Activated naive CD4-positive, alpha-beta T cell (primary cell): ENCODE results near the gene TEX36.
"Not testable (repeated sequence)": the region's sequence is repeated elsewhere in the genome, so short reads cannot be mapped to it uniquely, and the experiment has no call there.

ENCODE experiments used
- DNase-seq, 4 experiments: peaks; one replicate each; lab custom pipeline; 2025; lab: John Stamatoyannopoulos, UW

The TEX36 gene, protein sequence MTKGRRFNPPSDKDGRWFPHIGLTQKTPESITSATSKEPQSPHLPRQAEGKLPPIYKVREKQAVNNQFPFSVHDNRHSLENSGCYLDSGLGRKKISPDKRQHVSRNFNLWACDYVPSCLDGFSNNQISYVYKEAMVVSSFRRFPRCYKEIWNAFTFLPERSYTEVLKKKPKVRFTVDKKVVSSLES

GRCh38 chr10:125683063-125683462 lies at the start of gene TEX36:
TSS of gene TEX36 (minus strand) at chr10:125683163. CDS start at chr10:125682989, 174 bp downstream.
- DNase-seq = no peak

DNA sequence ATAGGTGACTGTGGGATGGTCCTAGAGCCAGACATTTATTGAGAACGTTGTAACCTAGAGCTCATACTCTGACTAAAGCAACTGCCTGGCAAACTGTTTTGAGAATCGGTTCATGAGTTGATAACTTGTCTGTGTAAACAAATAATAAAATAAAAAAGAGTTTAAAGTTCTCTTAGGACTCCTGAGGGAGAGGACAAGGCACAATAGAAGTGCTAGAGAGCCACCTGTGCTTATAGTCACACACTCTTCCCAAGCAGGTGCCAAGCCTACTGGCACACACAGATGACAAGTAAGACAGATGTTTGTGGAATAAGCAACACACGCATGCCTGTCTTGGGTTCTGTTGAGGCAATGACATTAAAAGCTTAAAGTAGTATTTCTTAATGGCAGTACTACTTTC lies 44.5 kb upstream of the TEX36 start:
- no peak for DNase-seq

- no peak for DNase-seq
Measured at GRCh38 chr10:125726914-125727313, 44.0 kb upstream of the TEX36 start.

DNA sequence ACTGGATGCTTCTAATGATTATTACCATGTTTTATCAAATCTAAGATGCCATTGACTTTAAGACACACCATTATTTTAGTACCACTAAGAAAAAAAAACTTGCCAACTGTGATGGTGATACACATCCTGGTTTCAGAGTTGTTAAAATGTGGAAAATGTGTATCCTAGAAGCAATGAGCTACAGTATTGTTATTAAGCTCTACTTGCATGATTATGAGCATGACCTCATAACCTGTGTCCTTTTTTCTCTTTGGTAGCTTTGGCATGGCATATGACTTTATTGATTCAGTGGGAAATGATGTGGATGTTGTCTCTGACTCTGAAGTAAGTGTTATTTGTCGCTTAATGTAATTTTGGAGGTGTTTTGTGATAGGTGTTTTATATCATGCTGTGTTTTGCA lies 39.8 kb upstream of the TEX36 start:
- no peak for DNase-seq

GRCh38 chr10:125721035-125721434 lies 38.1 kb upstream of the TEX36 start:
- no peak for DNase-seq

DNA sequence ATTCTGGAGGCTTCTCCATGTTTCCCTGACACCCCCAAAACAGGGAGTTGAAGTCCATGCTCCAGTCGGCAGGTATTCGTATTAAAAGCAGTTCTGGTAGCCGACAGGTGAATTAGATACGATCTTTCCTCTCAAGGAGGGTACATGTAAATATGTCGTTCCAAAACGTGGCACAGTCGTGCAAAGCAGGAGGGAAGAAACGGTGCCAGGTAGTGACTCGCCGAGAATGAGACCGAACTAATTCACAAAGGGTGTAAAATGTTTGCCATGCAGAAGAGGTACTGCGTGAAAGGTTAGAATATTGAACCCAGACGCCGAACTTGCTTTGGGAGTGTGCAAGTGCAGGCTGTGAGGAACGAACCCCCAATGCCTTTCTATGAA lies 37.0 kb upstream of the TEX36 start:
- no peak for DNase-seq

DNA sequence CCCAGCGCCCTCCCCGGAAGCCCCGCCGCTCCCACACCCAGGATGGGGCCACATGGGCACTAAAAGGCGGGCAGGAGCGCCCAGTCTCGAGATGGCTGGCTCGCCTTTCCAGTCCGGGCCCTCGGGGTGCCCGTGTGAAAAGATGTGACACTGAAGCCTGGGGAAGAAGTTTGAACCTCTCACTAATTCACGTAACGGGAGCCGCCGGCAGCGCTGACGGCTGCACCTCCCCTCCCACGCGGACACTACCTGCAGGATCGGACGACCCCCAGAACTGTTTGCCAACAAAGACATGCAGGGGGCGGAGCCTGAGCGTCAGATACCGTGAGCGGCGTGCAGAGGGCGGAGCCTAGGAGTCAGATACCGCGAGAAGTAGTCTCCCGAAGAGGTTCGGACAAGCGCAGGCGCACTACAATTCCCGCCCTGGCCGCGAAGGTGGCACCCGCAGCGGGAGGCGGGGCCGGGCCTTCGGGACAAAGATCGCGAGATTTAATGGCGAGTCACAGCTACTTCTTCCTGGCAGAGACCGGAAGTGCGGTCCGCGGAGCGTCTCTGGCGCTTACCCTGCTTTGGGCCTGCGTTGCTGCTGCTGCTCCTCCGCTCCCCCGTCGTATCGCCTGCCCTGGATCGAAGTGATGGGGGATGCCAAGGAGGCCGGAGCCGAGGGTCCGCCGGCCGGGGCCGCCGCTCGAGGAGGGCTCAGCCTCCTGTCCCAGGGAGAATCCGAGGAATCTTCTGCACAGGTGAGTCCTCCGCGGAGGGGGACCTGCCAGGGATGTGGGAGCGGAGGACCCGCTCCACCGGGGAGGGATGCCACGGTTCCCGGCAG lies 36.4 kb upstream of the TEX36 start, which contains the start of gene EDRF1:
EDRF1 (plus strand) TSS at position 537 of the 829 bp plus-strand sequence; CDS start at position 636, 99 bp downstream.
- DNase-seq = peak; percentile 92 to 98 (median 96)

DNA sequence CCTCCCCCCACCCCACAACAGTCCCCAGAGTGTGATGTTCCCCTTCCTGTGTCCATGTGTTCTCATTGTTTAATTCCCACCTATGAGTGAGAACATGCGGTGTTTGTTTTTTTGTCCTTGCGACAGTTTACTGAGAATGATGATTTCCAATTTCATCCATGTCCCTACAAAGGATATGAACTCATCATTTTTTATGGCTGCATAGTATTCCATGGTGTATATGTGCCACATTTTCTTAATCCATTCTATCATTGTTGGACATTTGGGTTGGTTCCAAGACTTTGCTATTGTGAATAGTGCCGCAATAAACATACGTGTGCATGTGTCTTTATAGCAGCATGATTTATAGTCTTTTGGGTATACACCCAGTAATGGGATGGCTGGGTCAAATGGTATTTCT lies 31.8 kb upstream of the TEX36 start:
- DNase-seq = not testable (repeated sequence)

DNA sequence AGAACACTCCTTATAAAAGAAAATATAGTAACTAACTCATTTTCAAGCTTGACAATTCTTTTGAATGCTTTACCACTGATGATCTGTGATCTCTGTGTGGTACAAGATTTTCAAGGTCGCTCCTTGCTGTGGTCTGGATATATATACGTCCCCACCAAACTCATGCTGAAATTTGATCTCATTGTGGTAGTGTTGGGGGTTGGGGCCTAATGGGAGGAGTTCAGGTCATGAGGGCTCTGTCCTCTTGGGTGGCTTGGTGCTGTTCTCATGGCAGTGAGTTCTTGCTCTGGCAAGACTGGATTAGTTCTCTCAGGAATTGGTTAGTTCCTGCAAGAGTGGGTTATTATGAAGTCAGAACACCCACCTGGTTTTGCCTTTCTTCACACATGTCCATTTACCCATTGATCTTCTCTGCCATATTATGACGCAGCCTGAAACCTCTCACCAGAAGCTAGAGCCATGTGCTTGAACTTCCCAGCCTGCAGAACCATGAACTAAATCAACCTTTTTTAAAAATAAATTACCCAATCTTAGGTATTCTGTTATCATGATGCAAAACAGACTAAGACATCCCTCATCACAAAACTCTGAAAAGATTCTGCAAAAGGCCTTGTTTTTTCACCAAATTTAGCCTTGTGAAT lies 28.3 kb upstream of the TEX36 start:
- no peak for DNase-seq

DNA sequence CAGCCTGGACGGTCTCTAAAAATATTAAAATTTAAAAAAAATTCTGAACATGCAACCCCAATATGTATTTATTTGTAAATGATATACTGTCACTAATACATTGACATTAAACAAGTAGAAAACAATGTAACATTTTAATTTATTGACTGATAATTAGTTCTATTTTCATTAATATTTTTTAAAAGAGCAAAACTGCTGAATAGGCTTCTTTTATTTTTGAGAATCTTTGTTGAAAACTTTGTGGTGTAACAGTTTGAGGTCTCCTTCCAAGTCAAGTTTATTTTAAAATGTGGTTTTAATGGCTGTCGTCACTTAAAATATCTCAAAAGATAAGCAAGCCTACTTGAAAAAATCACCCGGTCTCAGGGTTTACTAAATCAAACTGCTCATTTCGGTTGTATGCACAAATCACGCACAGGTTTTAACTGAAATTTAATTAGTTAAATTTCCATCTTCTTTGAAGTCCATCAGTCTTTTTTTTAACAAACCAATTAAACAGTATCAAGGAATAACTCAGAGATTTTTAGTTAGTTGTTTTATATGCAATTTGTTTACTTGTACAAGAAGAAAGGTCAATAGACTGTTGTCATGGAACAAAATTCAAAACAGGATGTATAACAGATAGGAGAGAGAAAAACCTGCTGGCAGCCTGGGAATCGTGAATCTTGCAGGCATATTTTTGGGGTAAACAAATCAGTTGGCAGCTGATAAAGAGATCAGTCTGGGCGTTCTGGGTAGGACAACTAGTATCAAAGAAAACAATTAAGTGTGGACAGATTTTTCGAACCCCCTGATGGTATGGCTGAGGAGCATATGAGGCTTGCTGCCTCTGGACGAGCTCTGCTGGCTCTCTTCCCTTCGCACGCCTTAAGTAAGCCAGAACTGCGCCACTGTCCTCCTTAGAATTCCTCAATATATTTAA lies 26.9 kb upstream of the TEX36 start:
- no peak for DNase-seq

DNA sequence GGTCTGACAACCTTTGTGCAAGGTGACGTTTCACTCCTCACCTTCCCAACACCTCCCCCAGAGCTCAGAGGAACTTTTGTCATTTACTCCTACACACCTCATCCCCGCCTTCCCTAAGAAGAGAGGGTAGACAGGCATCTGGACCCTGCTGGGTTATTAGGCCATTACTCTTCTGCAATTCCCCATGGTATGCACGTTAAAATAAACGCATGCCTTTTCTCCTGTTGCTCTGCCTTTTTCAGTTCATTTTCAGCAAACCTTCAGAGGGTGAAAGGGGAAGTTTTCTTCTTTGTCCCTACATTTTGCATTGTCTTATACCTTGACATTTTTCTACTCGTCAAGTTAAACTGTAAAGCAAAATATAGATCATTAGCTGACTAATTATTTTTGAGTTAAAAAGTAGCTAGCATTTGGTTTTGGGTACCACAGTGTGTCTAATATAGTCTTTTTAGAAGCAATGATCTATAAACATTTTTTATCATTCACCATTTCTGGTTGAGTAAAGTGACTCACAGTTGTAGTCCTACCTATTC lies 26.1 kb upstream of the TEX36 start:
- no peak for DNase-seq

DNA sequence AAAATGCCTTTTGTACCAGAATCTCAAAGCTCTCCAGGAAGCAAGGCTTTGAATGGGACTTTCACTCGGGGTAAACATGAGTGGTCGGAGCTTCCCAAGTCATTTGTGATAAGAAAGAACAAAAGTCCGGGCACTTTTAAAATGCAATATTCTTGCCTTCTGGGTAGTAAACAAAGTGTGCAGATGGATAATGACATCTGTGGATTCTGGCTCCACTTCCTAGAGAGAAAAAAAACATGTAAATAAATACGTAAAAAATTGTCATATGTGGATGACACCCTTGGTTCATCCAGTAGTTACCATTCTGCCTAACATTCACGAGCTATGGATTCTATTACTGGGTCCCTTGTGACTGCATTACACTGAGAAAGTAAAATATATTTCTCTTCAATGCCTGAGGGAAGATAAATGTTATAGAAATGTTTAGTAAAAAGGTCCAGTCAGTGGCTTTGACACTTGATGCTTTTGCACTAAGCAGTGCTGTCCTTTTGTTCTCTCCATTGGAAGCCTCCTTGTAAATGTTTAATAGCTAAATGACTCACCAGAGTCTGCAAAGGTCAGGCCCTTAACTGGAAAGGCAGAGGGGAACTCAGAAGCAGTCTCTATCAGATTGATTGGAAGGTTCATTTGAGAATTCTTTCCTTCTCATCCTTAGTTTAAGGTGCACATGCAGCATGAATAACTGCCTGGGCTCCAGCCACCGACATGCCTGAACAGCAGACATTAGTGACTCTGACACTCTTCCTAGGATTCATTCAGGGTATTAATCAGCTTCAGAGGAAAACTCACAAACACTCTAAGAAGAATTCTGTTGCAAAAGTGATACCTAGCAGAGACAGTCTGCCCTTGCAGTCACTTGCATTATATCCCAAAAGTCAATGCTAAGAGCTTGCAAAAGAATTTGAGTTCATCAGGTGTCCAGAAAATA lies 24.8 kb upstream of the TEX36 start:
- no peak for DNase-seq

DNA sequence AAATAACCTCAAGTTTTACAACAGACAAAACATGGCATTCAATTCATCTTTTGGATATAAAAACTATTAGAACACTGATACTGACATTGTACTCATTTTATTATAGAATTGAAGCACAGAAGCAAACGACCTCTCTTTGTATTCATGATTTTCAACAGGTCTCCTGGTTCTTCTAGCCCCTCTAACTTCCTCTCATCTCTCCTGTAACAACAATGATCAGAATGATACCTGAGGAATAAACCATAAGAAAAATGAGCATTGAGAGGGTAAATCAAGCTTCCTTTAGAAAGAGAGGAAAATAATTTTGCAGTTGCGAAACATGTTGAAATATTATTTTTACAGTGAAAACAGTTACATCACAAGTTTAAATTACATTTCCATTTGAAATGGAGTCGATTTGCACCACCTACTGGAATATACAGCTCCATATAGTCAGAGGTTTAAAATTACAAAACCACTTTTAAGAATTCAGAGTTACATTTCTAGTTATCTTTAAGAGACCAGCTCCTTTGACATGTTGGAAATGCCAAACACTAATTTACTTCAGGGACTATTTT lies 17.5 kb upstream of the TEX36 start:
- DNase-seq = no peak

- DNase-seq = no peak
Measured at GRCh38 chr10:125699562-125700143, 16.7 kb upstream of the TEX36 start.

GRCh38 chr10:125698481-125698998 lies 15.6 kb upstream of the TEX36 start:
- no peak for DNase-seq

- DNase-seq = not testable (repeated sequence)
Measured at GRCh38 chr10:125696884-125697283, 13.9 kb upstream of the TEX36 start.

DNA sequence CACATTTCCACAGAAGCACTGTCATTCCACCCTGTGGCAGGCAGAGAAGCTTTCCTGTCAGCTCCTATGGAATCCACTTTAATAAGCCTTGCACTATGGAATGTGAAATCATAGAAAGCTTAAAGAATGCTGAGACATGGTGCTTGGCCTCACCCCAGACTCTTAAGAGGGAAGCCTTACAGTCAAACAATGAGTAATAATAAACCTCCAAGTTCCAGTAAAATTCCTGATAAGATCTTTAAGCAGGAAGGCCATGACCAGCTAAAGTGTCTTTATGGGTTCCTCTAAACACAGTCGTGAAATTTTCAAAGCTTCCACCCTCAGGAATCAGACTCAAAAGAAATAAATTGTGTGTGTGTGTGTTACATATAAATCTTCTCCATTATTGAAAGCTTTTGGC lies 11.9 kb upstream of the TEX36 start:
- no peak for DNase-seq

GRCh38 chr10:125693524-125693847 lies 10.5 kb upstream of the TEX36 start:
- DNase-seq = no peak

DNA sequence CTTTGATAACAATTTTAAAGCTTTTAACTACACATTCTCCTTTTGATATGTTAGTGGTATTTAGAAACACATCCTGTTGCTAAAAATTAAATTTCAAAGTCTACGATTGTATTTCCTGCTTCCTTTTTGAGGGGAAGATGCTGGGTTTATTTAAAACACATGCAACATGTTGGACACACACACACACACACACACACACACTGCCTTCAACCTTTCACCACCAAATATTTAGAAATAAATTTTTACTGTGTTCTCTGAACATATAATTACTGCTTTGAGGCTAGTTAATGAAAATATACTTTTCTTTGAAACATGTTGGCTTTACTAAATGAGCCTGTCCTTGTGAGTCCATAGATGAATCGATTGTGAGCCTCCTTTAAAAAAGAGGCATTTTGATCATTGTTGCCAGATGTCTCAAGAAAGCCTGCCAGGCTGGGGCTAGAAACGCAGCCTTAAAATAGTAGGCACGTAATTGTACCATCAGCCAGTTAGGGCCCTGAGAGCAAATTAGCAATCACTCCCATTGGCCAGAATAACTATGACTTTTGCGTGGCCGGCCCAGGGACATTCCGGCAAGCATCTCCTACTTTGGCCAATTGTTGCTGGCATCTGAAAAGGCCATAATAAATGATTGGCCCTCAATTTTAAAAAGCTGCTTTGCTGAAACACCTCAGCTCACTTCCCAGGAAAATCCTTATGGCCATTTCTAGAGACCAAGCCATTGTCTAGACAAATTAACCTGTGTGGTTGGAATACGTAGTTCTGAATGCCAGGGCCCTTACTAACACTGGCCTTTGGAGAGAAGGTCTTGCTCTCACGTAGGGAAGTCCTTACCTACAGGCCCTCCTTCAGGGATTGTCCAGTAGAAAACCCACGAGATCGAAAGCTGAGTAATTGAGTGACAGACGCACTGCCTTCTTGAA lies 9.9 kb upstream of the TEX36 start:
- no peak for DNase-seq
